AG09319 (cell line): ENCODE data around the gene ADAM17.

ENCODE experiments used
- DNase-seq: peaks from one replicate; pipeline ENCODE4 v3.0.0-alpha.2; 2010; ENCODE audit warnings: low read depth; ENCODE audit errors: extremely low read depth
- TF ChIP-seq, protein P1 (sequence below): IDR thresholded peaks from 2 replicates; pipeline ENCODE4 v1.5.1; 2011; ENCODE audit warnings: low read depth, mild to moderate bottlenecking, inconsistent platforms, low read length, moderate library complexity

ADAM17 gene

GRCh38 chr2:9535177-9535576 lies 20.5 kb downstream of the ADAM17 start:
- no peak for DNase-seq
- TF ChIP-seq, protein P1, sequence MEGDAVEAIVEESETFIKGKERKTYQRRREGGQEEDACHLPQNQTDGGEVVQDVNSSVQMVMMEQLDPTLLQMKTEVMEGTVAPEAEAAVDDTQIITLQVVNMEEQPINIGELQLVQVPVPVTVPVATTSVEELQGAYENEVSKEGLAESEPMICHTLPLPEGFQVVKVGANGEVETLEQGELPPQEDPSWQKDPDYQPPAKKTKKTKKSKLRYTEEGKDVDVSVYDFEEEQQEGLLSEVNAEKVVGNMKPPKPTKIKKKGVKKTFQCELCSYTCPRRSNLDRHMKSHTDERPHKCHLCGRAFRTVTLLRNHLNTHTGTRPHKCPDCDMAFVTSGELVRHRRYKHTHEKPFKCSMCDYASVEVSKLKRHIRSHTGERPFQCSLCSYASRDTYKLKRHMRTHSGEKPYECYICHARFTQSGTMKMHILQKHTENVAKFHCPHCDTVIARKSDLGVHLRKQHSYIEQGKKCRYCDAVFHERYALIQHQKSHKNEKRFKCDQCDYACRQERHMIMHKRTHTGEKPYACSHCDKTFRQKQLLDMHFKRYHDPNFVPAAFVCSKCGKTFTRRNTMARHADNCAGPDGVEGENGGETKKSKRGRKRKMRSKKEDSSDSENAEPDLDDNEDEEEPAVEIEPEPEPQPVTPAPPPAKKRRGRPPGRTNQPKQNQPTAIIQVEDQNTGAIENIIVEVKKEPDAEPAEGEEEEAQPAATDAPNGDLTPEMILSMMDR: no peak

DNA sequence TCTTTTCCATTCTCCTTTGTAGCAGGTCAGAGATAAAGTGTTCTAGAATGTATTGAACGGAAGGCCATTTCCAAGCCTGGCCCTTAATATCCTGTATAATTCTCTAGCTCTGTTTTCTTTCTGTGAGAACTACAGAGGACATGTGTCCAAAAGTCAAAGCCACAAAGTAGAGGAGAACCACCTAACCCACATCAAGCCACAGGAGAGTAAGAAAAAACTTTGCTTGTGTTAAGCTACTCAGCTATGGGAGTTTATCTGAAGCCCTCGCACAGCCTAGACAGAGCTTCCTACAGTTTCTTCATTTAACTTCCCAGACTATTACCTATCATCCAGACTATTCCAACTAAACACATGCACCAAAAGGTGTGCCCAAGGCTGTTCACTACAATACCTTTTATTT lies 22.0 kb downstream of the ADAM17 start:
- no peak for DNase-seq
- TF ChIP-seq, protein P1: no peak

DNA sequence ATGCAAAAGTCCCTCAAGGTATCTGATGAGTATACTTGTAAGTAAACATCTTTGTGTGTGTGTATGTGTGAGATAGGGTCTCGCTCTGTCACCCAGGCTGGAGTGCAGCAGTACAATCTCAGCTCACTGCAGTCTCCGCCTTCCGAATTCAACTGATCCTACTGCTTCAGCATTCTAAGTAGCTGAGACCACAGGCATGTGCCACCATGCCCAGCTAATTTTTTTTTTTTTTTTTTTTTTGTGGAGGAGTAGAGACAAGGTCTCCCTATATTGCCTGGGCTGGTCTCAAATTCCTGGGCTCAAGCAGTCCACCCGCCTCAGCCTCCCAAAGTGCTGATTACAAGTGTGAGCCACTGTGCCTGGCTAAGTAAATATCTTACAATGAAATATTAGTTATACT lies 23.2 kb downstream of the ADAM17 start:
- no peak for DNase-seq
- TF ChIP-seq, protein P1: no peak

GRCh38 chr2:9527995-9528787 lies 27.4 kb downstream of the ADAM17 start:
- TF ChIP-seq, protein P1: no peak

DNA sequence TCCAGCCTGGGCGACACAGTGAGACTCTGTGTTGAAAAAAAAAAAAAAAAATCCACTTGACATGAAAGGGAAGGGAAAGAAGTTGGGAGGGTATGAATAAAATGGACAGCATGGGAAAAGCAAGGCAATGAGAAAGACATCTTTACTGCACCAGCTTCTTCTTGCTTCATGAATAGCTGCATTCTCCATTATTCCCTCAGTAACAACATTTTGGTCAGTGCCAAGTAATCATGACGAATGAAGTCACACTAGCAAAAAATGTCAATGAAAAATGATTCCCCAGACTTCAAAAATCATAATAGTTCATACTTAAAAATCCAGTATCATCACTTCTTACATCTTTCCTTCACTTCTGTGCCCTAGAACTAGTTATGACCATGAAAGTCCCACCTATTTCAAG lies 30.4 kb downstream of the ADAM17 start:
- DNase-seq: no peak

More at GRCh38 chr2:9527995-9528787, 27.4 kb downstream of the ADAM17 start:
- no peak for DNase-seq

DNA sequence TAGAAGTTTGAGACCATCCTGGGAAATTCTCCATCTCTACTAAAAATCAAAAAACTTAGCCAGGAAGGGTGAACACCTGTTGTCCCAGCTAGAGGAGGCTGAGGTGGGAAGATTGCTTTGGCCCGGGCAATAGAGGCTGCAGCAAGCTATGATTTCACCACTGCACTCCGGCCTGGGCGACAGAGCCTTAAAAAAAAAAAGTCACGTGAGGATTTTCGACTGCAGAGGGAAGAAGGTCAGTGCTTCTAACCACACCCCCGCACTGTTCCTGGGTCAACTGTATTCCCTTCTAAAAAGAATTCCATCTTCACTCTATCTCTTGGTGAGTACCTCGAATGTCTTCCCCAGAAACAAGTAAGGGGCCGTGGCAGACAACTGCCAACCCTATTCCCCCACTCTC lies 31.3 kb downstream of the ADAM17 start:
- TF ChIP-seq, protein P1: no peak
- DNase-seq: no peak

More for the DNA sequence above, 30.4 kb downstream of the ADAM17 start:
- TF ChIP-seq, protein P1: no peak

GRCh38 chr2:9519250-9519649 lies 36.4 kb downstream of the ADAM17 start:
- DNase-seq: no peak
- TF ChIP-seq, protein P1: no peak
